GM18498 (cell line): ENCODE measurements around the gene C3orf49.

ENCODE experiments used
- ATAC-seq: cut with Tn5 transposase; IDR thresholded peaks from one replicate; pipeline ENCODE4 v1.9.1; 2021; ENCODE audit warnings: mild to moderate bottlenecking, moderate library complexity; ENCODE audit not compliant: unreplicated experiment

C3orf49 gene

DNA sequence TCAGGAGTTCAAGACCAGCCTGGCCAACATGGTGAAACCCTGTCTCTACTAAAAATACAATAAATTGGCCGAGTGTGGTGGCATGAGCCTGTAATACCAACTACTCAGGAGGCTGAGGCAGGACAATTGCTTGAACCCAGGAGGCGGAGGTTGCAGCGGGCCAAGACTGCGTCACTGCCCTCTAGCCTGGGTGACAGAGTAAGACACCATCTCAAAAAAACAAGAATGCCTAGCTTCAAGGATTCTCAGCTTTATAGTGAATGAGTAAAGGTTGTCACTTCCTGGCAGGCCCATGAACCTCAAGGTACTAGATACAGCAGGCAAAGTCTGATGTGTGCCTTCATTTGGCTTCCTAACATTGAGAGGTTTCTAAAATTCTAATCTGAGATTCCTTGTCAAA, 30.1 kb downstream of the C3orf49 start:
- no peak for ATAC-seq

DNA sequence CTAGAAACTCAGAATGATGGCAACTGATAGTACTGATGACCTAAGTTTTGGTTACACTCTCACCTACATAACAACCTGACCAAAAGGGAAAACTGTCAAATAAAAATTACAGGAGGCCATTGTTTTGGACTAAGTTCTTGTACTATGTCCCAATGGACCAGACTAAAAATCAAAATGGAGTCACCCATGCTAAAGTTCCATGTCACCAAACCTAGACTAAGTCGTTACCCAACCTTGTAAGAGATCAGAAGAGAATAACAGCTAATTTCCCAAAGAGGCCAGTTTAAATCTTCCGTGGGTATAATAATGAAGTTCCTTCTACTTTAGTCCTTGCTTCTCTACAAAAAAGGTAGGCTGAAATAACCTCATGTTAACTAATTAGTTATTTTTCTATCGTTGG, 32.2 kb downstream of the C3orf49 start:
- no peak for ATAC-seq

DNA sequence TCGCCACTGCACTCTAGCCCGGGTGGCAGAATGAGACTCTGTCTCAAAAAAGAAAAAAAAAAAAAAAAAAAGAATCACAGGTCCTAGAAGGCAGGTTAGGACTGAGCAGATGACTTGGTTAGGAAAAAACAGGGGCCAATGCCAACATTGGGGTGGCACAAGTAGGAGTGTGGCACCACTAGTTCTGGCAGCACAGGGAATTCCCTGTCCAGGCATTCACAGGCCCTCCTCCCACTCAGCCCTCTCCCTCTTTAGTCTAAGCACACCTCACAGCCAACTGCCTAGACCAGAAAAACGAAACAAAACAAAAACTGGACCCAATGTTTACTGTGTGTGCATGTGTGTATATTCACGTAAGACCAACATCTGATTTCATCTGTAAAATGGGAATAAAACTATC, 34.0 kb downstream of the C3orf49 start:
- ATAC-seq: no peak

GRCh38 chr3:63855333-63855940, 36.3 kb downstream of the C3orf49 start:
- no peak for ATAC-seq

- ATAC-seq: no peak
Observed at GRCh38 chr3:63857311-63857710, 38.2 kb downstream of the C3orf49 start.

DNA sequence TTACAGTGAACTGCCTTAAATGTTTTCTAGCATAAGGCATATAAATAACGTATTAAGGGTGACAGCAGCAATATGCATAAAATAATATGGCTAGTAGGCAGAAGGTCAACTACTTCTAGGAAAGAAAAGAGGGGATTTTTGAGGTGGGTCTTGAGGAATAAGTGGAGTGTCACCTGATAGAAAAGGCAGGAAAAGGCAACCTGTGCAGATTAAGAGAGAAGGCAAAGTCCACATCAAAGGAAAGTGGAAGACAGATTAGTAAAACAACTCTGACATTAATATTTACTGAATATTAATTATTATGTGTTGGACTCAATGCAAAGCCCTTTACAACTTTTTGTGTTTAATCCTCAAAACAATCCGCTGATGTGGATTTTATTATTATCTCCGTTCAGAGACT, 41.7 kb downstream of the C3orf49 start:
- ATAC-seq: no peak

GRCh38 chr3:63861306-63861705, 42.2 kb downstream of the C3orf49 start:
- ATAC-seq: no peak

DNA sequence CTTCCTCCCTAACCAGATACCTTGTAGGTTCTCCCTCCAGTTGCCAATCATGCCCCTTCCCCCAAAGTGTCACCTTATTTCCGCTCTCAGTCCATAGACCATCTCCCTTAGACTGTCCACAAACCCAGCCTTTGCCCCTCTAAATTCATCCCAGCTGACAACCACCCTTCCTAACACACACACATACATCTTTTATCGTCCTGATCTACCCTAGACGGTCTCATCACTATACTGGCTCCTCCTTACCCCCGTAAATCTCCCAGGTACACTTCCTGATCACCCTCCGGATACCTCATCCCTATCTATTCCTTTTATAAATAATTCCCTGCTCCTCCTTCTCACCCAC, 43.7 kb downstream of the C3orf49 start:
- ATAC-seq: no peak

DNA sequence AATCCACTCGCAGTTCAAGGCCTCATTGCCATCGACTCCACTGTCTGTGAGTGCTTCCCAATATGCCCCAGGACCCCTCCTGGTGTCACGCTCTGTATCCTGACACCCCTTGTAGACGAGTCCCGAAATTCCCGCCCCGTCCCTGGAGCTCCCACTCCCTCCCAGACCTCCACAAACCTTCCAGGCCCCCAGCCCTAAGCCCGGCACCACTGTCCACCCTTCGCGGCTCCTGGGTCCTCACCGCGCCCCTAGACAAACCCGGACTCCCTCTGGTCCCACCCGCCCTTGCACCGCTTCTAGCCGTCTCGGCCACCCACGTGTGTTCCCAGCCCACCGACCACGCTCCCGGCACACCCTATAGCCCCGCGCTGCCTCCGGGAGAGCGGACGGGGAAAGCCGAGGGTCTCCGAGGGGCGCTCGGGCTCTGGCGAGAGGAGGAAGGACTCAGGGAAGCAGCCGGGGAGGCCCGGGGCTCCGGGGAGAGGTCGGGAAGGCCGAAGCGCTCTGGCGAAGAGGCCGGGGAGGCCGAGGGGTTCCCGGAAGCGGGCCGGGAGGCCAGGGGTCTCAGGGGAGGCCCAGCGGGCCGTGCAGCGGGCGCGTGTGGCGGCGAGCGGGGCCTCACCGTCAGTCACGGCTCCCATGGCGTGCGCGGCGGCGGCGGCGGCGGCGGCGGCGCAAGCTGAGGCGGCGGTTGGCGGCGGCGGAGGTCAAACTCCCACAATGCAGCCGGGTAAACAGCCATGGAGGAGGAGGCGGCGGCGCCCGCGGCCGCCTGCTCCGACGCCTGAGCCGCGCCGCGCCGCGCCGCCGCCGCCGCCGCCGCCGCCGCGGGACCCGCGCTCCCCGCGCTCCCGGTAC, 44.3 kb downstream of the C3orf49 start, which contains the start of the genes ATXN7 and THOC7:
Gene ATXN7, plus strand, starts transcription at position 718 of the 858 bp plus-strand sequence. CDS start 48,732 bp downstream, outside the sequence.
Gene THOC7, minus strand, starts transcription at position 656 of the 858 bp plus-strand sequence. Its CDS starts 15 bp downstream, at position 641.
- ATAC-seq: peak; percentile 78

- peak; percentile 66 for ATAC-seq
Observed at GRCh38 chr3:63864008-63864964, 45.2 kb downstream of the C3orf49 start.

- ATAC-seq: no peak
Observed at GRCh38 chr3:63864965-63865327, 45.8 kb downstream of the C3orf49 start.

DNA sequence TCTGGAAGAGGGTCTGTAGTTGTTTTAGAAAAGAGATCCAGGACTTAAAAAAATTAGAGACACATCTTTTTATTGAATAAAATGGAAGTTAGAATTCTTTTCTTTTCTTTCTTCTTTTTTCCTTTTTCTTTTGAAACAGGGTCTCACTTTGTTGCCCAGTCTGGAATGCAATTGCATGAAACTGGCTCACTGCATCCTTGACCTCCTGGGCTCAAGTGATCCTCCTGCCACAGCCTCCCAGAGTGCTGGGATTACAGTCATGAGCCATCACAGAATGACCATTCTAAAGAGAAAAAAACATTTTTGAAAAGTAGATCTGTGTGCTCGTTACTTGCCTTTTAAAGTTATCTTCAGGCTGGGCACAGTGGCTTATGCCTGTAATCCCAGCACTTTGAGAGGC, 48.1 kb downstream of the C3orf49 start:
- no peak for ATAC-seq

- ATAC-seq: no peak
Observed at GRCh38 chr3:63869940-63870614, 51.0 kb downstream of the C3orf49 start.

DNA sequence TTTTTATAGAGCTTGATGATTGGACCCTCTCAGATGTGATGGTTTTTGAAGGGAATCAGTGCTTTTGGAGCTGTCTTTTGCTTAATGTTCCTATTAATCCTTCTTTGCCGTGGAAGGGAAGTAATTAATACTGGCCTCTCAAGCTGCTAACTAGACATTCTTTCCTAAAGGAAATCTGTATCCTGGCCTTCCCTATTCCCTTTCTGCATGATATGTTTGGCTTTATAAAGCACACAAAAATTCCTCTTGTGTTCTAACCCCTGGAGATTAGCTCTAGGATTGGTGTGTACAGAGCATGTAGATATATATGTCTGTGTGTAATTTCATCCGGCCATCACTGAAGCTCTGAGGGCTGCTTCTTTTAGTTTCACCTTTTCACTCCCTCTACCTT, 51.5 kb downstream of the C3orf49 start:
- no peak for ATAC-seq

- no peak for ATAC-seq
Observed at GRCh38 chr3:63872135-63872924, 53.2 kb downstream of the C3orf49 start.

GRCh38 chr3:63874769-63875168, 55.7 kb downstream of the C3orf49 start:
- ATAC-seq: no peak

- no peak for ATAC-seq
Observed at GRCh38 chr3:63875510-63875909, 56.4 kb downstream of the C3orf49 start.

DNA sequence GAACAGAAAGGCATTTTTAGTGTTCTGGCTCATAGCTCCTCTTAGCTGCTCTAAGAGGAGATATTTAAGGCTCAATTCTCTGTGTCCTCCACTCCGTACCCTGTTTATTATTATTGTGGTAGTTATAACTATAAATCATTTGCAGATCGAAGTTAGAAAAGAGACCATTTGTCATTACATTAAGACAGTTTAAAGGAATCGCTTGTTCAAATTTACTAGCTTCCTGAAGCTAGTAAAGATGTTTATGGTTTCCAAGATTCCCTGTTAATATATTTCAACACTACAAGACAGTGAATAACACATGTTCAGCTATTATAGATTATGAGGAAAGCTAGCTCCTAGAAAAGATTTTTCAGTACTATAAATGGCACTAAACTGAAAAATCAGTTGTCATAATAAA, 57.2 kb downstream of the C3orf49 start:
- ATAC-seq: no peak

- ATAC-seq: no peak
Observed at GRCh38 chr3:63877737-63878393, 58.8 kb downstream of the C3orf49 start.
